NCI-H1694 treated with DMSO at 0.1 percent for 48 hours (cell line): Measurements from ENCODE around the gene LENG1.

Source experiments
- DNase-seq: peaks from one replicate; lab custom pipeline; 2025; lab: John Stamatoyannopoulos, UW

Gene LENG1

DNA sequence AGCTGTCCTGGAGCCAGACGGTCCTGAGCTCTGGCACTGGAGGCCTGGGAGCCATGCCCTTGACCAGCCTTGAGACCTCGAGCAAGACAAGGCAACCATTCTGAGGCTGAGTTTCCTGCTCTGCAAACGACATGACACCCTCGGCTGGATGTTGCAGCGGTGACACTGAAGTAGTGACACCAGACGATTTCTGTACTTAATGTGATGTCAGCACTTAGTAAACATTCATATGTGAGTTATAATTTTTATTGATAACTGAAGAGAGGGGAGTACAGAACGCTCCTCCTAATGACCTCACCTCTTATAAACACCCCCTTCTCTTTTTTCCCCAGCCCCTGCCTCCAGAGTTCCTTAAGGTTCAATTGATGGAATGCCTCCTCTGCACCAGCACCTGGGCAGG lies 51.0 kb downstream of the LENG1 start:
- no peak for DNase-seq

DNA sequence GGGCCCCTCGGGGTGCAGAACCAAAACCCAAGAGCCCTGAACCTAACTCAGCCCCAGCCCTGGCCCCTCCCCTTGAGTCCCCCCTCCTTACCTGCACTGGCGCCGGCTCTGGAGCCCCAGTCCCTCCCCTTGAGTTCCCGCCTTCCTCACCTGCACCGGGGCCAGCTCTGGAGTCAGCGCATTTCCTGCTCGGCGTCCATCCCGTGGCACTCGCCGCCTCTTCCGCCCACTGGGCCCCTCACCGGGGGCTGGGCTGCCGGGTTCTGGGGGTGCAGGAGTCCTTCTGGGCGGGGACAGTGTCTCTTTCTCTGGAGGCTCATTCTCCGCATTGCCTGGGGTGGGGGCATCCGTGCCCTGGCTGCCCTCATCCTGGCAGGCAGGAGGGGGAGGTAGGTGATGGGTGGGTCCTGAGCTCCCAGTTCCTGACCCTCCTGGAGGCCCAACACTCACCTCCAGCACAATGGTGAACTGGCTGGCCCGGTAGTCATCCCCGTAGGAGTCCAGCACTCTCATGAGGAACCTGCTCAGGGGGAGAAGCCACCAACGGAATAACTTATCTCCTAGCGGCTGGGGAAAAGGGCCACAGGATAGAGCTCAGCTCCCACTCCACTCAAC lies 51.5 kb downstream of the LENG1 start:
- DNase-seq: no peak

DNA sequence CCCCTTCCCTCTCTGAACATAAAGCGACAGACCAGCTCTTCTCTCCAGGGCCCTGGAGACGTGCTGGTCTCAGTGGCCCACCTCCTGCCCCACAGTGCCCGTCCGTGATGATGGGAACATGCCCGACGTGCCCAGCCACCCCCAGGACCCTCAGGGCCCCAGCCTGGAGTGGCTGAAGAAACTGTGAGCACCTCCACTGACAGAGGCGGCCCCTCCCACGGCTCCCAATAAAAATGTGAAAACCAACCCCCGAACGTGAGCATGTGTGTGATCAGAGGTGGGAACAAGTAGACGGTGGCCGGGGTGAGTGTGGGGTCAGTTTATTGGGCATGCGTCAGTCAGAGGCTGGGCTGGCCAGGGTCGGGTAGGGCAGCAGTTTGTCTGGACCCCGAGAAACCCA lies 52.8 kb downstream of the LENG1 start:
- no peak for DNase-seq

DNA sequence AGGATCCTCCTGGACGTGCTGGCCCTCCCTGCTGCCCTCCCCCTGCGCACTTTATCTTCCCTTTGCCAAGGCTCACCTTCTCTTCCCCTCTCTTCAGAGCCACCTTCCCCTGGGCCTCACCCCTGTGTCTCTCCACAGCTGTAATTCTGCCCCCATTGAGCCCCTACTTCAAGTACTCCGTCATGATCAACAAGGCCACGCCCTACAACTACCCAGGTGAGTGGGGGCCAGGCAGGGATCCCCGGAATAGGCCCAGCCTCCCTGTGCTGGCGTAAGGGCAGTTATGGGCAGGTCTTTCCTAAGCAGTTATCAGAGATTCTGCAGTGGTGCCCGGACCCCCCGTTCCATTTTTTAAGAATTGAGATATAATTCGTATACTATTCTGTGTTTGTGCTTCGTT lies 53.7 kb downstream of the LENG1 start:
- DNase-seq: no peak
